NCI-H748 (cell line): ENCODE measurements around the gene ATXN7L3B.

Source experiments
- DNase-seq: peaks from one replicate; lab custom pipeline; 2025; ENCODE audit not compliant: unreplicated experiment; lab: John Stamatoyannopoulos, UW

ATXN7L3B gene, protein sequence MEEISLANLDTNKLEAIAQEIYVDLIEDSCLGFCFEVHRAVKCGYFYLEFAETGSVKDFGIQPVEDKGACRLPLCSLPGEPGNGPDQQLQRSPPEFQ

DNA sequence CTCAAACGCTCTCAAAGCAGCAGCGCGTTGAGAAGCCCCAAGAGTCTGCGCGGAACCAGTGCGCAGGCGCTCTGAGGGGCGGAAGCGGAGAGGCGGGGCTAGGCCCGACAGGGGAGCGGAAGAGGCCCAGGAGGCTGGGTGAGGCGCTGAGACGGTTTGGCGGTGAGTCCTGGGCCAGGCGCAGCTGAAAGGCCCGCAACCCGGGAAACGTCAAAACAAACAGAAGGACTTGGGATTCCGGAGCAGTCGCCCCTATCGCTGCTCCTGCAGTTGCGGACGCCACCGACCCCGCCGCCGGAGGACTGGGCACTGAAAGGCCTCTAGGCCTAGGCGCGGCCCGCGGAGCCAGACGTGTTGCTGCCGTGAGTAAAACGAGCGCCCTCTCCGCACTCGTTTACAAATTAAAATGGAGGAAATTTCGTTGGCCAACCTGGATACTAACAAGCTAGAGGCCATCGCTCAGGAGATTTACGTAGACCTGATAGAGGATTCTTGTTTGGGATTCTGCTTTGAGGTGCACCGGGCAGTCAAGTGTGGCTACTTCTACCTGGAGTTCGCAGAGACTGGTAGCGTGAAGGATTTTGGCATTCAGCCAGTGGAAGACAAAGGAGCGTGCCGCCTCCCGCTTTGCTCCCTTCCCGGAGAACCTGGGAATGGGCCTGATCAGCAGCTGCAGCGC lies at the start of gene ATXN7L3B:
Gene ATXN7L3B (plus strand): TSS at position 129 of the 679 bp plus-strand sequence. CDS start 278 bp downstream, at position 407.
- DNase-seq = peak; percentile 97

DNA sequence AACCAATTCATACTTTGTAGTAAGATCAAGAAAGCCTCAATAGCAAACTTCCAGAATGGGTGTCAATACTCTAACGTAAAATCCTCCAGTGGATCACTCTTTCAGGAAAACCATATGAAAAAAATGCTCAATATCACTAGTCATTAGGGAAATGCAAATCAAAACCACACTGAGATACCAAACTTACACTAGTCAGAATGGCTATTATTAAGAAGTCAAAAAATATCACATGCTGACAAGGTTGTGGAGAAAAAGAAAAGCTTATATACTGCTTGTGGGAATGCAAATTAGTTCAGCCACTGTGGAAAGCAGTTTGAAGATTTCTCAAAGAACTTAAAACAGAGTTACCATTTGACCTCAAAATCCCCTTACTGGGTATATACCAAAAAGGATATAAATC lies 49.5 kb upstream of the ATXN7L3B start:
- DNase-seq = no peak

DNA sequence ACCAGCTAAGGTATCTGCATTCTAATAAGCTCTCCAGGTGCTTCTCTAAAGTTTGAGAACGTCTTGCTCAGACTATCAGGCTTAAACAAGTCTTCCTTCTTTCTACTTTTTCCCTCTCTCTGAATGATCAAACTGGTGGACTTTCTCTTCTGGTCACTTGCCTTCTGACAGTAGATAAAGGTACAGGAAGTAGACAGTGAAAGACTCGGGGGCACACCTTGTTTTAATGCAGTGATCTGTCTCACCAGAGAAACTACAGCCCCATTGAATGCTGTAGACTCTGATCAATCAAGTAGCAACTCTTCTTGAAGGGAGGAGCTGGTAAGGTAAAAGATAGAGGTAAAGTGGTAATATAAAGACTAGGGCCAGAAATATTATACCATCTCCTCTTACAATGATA lies 48.1 kb upstream of the ATXN7L3B start:
- no peak for DNase-seq

DNA sequence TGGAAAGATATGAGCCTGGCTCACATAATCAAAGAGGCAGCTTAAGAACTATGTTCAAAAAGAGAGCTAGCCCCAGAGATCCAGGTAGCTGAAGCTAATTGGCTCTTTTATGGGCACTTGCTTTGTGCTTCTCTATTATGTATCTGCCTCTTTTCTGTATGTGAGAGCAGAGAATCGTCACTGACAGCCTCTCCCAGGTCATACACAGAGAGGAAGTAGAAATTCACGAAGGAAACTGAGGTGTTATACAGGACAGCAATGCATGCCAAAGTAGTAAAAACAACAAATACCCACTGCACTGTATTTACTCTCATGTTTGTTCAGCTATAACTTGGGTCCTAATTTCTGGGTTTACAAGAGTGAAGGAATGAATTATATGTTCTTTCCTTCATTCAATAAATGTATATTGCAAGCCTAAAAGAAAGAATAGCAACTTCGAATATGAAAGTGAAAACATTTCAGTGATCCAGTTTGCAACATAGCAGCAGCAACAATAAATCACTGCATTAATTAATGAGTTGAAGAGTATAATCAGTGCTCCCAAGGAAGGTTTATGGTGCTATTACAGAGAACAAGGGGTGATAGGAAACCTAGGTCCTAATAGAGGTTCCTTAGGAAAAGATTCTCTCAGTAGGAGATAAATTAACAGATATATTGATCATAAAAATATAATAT lies 47.1 kb upstream of the ATXN7L3B start:
- no peak for DNase-seq

DNA sequence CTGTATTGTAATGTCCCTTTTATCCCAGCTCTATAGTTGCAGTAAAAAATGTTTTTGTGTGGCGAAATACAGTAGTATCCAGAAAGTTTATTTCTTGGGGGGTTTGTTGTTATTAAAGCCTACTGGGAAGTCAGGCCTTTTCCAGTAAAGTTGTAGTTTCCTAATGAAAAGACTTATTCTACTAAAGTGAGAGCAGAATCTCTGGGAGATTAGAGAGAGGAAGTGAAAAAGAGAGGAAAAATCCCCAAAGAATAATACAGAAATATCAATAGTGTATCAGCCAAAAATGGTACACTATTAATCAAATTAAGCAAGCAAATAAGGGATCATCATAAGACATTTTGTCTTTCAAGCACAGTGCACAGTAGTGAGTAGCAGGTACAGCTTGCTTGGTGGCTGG lies 46.3 kb upstream of the ATXN7L3B start:
- no peak for DNase-seq

DNA sequence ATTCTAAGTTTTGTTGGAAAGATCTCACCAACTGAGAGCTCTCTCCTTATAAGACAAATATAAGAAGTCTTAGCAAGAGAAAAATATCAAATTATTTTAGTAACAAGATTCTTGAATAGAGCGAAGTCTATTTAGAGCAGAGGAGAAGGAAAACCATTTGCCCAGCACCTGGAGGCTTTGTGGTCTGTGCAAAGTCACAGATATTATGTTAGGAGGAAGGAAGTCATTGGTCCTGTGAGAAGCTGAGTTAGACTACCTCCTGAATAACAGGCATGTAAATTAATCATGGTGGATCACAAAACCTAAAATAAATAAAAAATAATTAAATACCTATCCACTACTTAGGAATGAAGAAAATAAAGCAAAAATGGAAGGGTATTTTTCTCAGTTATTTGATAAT lies 38.4 kb upstream of the ATXN7L3B start:
- DNase-seq = no peak

DNA sequence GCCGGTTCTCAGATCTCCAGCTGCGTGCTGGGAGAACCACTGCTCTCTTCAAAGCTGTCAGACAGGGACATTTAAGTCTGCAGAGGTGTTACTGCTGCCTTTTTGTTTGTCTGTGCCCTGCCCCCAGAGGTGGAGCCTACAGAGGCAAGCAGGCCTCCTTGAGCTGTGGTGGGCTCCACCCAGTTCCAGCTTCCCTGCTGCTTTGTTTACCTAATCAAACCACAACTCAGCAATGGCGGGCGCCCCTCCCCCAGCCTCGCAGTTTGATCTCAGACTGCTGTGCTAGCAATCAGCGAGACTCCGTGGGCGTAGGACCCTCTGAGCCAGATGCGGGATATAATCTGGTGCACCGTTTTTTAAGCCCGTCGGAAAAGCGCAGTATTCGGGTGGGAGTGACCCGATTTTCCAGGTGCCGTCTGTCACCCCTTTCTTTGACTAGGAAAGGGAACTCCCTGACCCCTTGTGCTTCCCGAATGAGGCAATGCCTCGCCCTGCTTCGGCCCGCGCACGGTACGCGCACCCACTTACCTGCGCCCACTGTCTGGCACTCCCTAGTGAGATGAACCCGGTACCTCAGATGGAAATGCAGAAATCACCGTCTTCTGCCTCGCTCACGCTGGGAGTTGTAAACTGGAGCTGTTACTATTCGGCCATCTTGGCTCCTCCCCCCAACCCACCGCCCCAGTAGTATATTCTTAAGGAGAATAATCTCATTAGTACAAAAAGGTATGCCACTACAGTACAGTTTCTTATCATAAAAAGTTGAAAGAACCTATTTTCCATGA lies 28.6 kb upstream of the ATXN7L3B start:
- DNase-seq = peak; percentile 78

DNA sequence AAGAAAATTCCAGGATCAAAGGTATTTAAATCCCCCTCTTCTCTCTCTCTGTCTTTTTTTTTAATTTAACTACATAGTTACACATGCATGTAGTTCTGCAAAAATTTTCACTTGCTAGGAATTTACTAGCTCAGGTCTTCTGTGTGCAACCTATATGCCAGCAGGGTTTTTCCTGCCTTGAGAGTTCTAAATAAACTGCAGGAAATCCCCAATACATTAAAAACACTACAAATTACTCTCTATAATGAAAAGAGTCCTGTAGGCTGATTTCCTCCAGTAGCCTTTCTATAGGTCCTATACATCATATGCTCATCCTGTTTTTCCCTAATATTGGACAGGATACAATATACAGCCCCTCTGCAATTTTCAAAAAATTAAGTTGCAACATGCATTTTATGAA lies 27.7 kb upstream of the ATXN7L3B start:
- DNase-seq = no peak

DNA sequence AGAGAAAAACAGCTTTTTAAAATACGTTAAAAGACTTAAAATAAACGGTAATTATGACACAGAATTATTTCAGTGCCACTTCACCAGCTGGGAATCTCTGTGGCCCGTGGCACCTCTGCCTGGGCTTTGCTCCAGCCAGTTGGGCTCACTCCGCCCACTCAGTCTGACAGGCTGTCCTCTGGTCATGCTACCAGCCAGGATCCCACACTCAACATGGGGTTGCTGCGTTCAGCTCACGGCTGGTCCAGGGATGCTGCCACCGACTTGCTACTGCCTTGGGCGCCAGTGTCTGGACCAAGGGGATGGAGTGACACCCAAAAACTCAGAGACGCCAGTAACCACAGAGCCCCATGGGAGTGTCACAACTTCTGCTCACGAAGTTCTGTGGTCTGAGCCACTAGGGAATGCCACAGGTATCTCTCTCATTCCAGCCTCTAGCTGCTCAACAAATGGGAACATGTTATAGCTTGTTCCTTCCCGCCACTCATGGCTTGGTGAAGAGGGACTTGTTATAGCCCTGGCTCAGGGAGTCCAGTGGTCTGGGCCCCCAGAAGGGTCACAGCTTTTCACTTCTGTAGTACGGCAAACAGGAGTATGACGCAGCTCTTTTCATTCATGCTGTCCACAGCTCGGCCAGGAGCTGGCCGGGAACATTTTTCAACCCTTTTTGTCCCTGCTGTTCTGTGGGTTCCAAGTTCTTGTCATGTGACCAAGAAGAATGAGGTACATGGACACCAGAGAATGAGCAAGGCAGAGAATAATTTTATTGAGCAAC lies 23.4 kb upstream of the ATXN7L3B start:
- DNase-seq = no peak

DNA sequence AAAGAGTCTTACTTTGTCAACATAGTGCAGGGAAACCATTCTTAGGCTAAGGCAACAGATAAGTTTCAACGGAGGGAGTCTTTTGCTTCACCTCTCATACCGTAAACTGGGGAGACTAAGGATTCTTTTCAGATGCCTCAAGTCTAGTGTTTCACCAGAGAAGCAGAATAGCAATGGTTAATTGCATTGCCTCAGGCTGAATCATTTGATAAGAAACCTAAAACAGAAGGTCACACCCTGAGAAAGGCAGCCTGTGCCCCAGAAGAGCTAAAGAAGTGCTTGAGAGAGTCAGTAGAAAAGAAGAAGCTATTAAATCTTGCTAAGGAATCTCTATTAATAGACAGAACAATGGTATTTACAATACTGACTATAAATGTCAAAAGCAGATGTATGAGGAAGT lies 21.8 kb upstream of the ATXN7L3B start:
- no peak for DNase-seq

DNA sequence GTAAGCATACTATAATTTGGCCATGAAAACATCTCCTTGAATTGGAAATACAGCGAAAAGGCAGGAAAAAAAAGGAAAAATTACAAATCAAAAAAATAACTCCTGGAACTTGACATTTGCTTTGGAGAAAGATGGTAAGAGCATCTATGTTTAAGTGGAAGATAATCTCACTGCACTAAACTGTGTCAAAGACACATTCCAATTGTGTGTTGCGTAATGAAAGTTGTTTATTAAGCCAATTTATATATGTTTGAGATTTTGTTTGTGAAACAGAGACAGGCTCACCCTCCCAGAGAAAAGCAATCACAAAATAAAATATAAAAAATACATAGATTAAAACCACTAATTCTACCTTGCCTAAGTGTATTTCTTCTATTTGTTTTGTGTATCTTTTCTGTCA lies 11.1 kb upstream of the ATXN7L3B start:
- no peak for DNase-seq

DNA sequence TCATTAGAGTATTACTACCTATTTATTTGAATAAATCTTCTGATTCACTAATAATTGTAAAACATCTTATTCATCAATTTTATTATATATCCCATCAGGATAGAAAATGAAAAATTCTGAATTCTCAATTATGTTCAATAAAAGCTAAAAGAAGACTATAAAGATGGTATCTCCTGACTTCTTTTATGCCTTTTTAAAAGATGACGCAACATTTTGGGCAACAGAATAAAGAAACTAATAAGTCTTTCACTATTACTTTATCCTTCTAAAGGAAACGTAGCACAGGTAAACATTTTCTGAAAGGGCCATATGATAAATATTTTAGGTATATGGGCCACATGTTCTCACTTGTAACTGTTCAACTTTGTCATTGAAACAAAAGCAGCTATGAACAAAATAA lies 10.1 kb upstream of the ATXN7L3B start:
- no peak for DNase-seq

DNA sequence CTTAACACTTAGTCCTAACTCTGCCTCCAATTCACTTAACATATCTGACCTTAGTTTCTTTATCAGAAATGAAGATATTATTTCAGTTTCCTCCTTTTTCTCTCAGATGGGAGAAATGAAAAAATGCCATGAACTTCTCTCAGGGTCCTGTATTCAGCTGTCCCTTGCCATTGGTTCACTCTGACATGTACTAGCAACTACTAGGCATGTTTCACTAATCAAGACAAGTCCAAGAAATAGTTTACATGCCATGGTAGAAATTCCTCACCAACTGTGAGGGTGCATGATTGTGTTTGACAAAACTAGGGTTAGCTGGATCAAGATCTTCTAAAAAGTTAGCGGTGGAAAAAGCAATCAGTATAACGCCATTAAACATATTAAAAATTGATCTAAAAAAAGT lies 7.0 kb upstream of the ATXN7L3B start:
- DNase-seq = no peak

DNA sequence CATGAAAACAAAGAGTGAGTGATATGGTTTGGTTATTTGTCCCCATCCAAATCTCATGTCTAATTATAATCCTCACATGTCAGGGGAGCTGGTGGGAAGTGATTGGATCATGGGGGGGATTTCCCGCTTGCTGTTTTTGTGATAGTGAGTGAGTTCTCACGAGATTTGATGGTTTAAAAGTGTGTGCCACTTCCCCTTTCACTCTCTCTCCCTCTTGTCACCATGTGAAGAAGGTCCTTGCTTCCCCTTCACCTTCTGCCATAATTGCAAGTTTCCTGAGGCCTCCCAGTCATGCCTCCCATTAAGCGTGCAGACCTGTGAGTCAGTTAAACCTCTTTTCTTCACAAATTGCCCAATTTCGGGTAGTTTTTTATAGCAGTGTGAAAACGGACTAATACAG lies 2.1 kb upstream of the ATXN7L3B start:
- DNase-seq = no peak

DNA sequence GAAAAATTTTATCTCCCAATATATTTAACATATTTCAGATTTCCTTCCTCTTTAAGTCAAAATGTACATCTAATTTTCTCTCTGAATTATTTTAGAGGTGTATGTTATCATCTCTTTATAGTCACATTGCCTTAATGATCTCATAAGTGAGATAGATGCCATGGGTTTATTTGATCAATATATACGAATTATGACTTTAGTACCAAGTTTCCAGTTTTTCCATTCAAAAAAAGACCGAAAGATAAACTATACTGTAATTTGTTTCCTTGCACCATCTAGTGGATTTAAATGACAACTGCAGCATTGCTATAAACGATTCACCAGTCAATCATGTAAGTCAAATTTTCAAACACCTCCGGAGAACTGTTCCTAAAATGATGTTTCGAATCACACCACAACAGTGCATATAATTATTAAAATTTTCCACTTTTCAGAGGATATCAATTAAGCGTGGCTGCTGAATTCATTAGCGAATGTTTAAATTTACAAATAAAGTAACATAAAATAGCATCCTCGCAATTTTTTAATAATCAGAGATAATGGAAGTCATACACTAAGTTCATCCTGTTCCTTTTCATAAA lies 419 bp upstream of the ATXN7L3B start:
- peak; percentile 80 for DNase-seq

DNA sequence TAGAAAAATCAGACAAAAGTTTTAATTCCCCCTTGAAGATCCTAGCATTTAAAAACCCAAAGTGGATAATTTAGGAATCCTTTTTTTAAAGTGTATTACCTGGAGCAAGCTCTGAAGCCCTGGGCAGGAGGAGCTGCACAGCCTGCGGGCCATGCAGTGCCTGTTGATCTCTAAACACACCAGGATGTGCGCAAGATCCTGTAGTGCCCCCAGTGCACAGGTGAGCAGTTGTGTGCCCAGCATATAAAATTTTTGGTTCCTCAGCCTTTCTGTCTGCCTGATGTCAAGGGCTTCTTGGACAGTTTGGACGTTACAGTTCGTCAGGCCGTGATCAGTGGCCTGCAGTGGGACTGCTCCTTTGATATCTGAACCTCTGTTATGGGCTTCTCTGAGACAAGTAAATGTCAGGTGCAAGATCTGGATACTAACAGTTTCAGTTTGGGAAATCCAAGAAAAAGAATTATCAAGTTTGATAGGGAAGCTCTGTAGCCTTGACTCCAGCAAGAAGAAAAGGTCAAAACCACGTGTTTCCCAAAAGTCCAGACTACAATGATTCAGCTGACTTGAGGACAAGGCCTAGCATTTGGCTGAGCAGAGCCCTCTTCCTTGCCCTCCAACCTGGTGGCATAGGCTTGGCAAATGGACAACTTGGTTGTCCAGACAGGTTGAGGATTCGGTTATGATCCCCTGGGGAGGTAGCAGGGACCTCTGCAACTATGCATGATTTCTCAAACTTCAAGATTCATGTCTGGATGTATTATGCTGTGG lies 1.0 kb downstream of the ATXN7L3B start:
- peak; percentile 34 for DNase-seq

DNA sequence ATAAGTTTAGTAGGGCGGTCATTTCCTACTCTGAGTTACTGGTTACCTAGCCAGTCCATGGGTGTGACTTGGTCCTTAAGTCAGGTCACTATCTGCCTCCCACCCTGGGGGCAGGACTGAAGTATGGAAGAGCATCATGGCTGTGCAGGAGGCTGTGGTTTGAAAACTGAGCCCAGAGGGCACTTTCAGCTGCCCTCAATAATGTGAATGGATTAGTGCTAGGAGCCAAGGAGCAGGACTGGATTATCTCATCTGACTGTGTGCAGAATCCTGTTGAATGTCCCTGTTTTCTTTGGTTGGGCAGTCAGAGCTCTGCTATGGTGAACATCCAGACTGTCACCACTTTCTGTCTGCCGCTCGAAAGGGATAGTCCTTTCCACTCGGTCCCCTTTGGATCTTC lies 1.6 kb downstream of the ATXN7L3B start:
- DNase-seq = no peak

DNA sequence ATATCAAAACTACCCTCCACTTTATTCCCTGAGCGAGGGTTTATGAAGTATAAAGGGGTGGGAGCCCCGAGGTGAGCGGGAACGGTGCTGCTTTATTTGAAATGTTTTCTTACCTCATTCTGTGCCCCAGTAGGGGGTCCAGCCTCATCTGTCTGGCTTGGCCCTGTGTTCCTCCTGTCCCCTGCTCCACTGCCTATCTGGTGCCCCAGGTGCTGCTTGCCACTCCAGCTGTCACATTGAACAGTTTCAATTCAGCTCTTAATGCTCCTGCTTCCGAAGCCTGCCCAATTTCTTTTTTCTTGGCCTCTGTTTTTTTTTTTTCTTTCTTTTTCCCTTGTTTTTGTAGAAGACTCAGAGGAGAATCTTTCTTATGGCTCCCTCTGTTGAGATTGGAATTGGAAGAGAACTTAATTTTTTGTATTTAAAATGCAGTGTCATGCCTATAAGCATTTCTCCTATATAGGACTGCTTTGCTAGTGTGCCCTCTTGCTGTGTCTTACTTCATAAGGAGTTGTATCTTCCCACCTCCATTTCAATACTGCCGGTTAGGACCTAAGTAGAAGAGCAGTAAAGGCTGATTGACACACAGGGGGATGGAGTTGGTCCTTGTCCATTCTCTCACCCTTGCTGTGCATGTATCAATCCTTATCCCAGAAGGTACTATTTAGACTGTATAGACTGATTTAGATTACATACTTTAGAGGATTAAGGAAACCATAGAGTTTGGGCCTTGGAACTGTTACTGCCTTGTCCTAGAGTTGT lies 2.3 kb downstream of the ATXN7L3B start:
- peak; percentile 51 for DNase-seq

DNA sequence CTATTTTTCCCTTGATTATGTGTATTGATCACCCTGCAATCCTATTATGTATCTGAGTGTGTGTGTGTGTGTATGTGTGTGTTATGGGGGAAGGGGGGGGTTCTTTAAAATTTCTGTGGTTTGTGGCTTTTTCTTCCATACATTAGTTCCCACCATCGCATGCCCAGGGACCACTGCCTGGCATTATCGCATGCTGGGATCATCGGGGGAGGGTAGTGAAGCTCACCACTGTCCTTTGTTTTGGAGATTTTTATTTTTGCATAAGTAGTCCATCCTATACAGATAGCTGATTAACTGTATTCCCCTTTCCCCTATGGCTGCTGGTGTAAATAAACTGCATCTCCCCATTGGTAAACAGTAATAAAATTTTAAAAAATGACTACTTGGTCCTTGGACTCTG lies 3.4 kb downstream of the ATXN7L3B start:
- DNase-seq = no peak
